ENCODE results near the gene TREX2.
"Not testable (repeated sequence)": the region's sequence is repeated elsewhere in the genome, so short reads cannot be mapped to it uniquely, and the experiment has no call there.

The TREX2 gene

GRCh38 chrX:153406011-153406410 lies 39.8 kb downstream of the TREX2 start:
- Histone ChIP-seq H3K36me3 (no peaks in the 10 kb centered on the region), H3K27ac (no peak overlapping the region), H3K9me3 (no peaks in the 10 kb centered on the region), H3K4me1 (peaks cover 0 to under 1% (median under 1%) of the 10 kb centered on the region in 4 donors), H3K27me3 (no peaks in the 10 kb centered on the region), H3K4me3 (no peak overlapping the region)
- no peak for DNase-seq
- TF ChIP-seq CTCF (IDR thresholded peaks at IDR 0.05), result no peak
- intact Hi-C loops (cut with DNase I; ENCODE audit: low total_unique reads), result no loop called here

DNA sequence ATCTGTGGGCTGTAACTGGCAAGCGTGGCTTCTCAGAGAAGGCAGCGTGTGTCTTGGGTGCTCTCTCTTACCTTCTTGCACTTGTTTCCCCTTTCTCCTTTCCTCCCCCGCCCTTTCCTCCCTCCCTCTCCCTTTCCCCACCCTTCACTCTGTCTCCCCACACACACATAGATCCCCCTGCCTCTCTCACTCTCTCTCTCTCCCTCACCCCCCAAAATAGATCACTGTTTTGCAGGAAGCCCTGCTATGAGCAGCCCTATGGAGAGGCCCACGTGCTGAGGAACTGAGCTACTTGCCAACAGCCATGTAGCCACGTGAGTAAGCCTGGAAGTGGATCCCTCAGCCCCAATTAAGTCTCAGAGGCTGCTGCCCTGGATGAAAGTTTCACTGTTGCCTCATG lies 40.4 kb downstream of the TREX2 start:
- H3K36me3 ChIP-seq, result no peaks in the 10 kb centered on the region
- peaks cover 0 to under 1% of the 10 kb centered on the region in 2 donors for H3K27me3 ChIP-seq
- no peaks in the 10 kb centered on the region for H3K4me1 ChIP-seq
- no peak for TF ChIP-seq CTCF (IDR thresholded peaks at IDR 0.05)
- intact Hi-C loops (cut with DNase I; ENCODE audit: low total_unique reads), result no loop called here
- no peak overlapping the region for H3K27ac ChIP-seq
- H3K4me3 ChIP-seq, result no peak overlapping the region
- no peaks in the 10 kb centered on the region for H3K9me3 ChIP-seq
- DNase-seq, result peak in 1 of 2 donors; percentile 5

- H3K27ac ChIP-seq; H3K27me3 ChIP-seq; H3K4me3 ChIP-seq; H3K9me3 ChIP-seq; intact Hi-C loops (cut with DNase I; ENCODE audit: low total_unique reads); H3K4me1 ChIP-seq; H3K36me3 ChIP-seq; DNase-seq: not testable (repeated sequence)
Measured at GRCh38 chrX:153404333-153404732, 41.5 kb downstream of the TREX2 start.

DNA sequence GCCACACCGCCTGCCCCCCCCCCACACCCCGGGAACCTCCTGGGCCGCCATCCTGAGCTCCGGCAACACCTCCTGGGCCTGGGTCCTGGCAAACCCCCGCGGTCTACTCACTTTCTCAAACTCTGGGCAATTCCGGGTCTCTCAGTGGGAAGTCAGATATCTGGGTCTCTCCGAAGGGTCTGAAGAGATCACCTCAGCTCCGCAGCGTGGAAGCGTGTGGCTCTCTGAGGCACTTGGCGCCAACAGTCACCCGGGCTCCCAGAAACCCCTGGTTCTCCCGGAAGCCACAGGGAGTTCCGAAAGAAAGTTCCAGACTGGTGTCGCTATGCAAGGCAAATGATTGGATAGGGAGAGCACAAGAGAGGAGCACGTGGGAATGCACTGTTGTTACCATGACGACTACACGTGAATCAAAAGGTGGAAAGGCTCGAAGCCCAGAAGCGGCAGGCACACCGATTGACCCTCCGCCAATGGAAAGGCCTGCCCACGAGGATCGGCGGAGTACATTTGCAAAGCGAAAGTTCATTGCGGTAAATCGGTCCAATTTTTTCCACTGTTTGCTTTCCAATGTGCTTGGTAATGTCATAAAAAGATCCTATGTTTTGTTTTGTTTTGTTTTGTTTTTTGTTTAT lies 44.6 kb downstream of the TREX2 start, which contains the start of gene PNMA6E:
Gene PNMA6E, minus strand, starts transcription at position 218 of the 632 bp plus-strand sequence. CDS start 2,501 bp downstream, outside the sequence.
- Histone ChIP-seq H3K9me3 (no peaks in the 10 kb centered on the region), H3K27me3 (peaks cover 0 to 15% of the 10 kb centered on the region in 2 donors), H3K36me3 (no peaks in the 10 kb centered on the region), H3K4me3 (no peak within 1 kb of the TSS), H3K4me1 (no peaks in the 10 kb centered on the region), H3K27ac (no peak within 1 kb of the TSS)
- intact Hi-C loops (cut with DNase I; ENCODE audit: low total_unique reads), result no loop called here
- no peak for TF ChIP-seq CTCF (IDR thresholded peaks at IDR 0.05)
- DNase-seq, result no peak

DNA sequence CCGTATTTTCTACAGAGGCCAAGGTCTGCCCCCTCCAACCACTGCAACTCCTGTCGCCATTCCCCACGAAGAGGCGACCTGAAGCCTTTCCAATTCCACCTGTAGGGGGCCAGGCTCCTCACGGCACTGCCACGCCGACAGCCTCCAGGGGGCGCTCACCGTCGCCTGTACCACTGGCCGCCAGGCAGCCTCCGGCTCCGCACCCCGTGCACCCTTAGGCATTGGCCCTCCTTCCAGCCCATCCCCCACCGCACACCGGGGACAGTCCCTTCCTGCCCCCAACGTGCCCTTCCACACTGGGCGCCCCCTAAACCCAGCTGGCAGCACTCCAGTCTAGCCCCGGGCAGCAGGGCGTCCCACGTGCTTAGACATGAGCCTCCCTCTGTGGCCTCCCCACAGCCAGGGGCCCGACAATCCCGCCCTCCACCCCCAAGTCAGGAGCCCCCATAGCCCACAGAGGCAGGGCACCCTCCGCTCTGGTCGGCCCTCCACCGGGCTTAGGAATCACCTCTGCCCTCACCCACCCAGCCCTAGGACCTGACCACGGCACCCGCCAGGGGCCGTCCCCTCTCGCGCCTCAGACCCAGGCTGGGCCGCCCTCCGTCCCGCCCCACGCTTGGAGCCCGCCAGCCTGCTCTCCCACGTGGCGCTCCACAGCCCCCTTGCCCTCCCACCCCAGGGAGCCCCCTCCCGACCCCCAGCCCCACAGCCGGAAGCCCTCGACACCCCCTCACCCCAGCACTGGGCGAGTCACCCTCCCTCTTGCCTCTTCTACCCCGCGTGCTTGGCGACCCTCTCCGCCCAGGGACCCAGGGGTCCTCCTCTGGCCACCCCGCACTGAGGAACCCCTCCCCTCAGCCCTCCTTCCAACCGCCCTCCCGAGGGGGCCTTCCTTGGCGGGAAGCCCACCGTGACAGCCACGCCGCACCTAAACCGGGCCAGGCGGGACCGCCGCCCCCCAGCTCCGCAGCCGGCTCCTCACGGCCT lies 45.4 kb downstream of the TREX2 start:
- TF ChIP-seq CTCF (IDR thresholded peaks at IDR 0.05), result peak; percentile 39 to 40
- intact Hi-C loops (cut with DNase I; ENCODE audit: low total_unique reads), result no loop called here
- Histone ChIP-seq H3K4me1 (no peaks in the 10 kb centered on the region), H3K9me3 (no peaks in the 10 kb centered on the region), H3K36me3 (no peaks in the 10 kb centered on the region), H3K27ac (no peak overlapping the region), H3K4me3 (no peak overlapping the region), H3K27me3 (peaks cover 0 to 16% of the 10 kb centered on the region in 2 donors)
- DNase-seq, result no peak

Measured in tibial artery (tissue), 4 donors.